NCI-H1092 (cell line): ENCODE results near the gene ZFP69B.
A peak's percentile ranks its signal among the peaks of the same experiment; 100 is the strongest.

Experiments used
- DNase-seq: peaks from one replicate; lab custom pipeline; 2025; lab: John Stamatoyannopoulos, UW

Gene ZFP69B

GRCh38 chr1:40449684-40450494 lies at the start of gene ZFP69B:
ZFP69B (plus strand) TSS chr1:40450476; CDS start chr1:40450962, 486 bp downstream.
- peak; percentile 96 for DNase-seq

DNA sequence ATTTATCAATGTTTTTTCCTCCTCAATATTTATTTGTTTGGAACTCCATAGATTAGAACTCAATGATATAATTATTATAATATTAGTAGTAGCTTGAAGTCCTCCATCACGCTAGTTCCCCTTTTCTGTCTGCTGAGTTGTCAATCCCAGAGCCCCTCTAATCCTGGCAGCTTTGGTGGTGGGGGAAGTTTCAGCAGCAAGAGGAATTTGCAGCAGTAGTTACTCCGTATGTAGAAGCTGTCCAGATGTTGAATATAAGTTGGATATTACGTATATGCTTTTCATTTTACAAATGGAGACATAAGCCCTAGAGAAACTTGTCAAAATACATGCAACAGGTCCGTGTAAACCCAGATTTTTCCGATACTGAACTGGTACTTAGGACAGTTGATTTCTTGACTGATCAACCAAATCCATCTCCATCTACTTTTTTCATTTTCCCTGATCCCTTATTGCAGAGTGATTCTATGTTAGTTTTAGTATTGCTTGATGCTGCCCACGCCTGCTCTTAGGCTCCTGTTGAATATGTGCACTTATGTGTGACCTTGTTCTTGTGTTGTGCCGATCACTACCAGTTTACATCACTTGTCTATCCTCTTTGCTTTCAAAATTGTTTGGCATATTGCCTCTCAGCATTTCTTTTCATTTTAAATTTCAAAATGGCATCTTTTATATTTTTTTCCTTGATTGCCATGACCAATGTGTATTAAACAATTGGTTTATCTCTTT lies 48.6 kb upstream of the ZFP69B start:
- DNase-seq: no peak

- DNase-seq: peak; percentile 41
These were observed 45.4 kb upstream of the ZFP69B start for GRCh38 chr1:40404670-40405462.

- no peak for DNase-seq
These were observed 44.5 kb upstream of the ZFP69B start for GRCh38 chr1:40405812-40406211.

GRCh38 chr1:40407453-40407852 lies 42.8 kb upstream of the ZFP69B start:
- no peak for DNase-seq

GRCh38 chr1:40409467-40409866 lies 40.8 kb upstream of the ZFP69B start:
- DNase-seq: no peak

DNA sequence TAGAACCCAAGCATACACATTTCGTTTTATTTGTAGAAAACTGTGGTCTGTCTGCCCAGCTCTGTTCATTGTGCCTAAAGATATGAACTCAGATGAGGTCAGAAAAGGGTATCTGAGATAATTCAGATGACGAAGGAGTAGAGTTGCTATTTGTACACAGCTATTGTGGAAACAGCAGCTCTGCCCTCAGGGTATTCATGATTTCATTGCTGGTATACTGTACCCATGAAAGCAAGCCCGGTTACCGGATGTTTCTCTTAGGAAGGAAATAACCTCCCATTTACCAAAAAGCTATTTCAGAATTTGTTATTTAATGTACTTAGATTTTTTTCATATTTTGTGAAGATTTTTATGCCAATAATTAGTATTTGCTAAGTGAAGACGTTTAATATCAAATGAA lies 39.0 kb upstream of the ZFP69B start:
- DNase-seq: no peak

- no peak for DNase-seq
These were observed 38.4 kb upstream of the ZFP69B start for GRCh38 chr1:40411843-40412242.

DNA sequence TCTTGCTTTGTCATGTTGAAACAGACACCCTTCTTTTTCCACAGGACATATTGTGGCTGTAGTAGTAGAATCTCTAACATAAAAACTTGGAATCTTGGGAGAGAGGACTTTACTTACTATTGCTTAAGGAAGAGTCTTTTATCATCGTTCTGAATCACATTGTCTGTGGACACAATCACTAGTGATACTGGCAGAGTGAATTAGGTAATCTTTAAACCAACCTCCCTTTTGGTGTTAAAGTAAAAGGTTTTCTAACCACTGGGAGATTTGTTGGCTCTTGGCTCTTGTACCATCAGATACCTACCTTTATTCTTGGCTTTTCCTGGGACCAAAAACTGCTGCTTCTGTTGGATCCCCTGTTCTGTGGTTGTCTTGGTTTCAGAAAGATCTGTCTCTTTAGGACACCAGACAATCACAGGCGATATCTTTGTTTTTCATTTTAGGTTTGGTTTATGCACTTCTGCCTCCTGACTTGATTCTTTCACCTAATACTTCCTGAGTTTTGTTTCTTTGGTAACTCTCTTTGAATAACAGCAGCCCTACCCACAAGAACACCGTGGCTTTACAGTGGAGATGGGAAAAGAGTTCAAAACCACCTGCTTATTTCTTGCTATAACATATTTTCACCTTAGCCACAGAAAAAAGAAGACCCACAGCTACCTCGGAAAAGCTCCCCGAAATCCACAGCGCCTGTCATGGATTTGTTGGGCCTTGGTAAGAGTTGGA lies 36.6 kb upstream of the ZFP69B start:
- DNase-seq: no peak

DNA sequence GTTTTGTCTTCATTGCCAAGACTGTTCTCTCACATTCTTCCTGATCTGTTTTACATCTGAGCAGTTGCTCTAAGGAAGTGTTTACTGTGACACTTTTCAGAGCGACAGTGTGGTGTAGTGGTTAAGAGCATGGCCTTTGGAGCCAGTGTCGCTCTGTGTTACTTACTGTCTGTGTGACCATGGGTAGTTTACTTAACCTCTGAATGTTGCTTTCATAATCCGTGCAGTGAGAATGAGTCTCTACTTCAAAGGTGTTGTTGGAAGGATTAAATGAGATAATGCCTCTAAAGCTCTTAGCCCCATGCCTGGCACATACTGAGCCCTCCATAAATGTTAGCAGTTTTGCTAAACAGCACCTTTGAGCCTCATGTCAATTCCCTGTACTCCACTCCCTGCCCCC lies 35.9 kb upstream of the ZFP69B start:
- no peak for DNase-seq

DNA sequence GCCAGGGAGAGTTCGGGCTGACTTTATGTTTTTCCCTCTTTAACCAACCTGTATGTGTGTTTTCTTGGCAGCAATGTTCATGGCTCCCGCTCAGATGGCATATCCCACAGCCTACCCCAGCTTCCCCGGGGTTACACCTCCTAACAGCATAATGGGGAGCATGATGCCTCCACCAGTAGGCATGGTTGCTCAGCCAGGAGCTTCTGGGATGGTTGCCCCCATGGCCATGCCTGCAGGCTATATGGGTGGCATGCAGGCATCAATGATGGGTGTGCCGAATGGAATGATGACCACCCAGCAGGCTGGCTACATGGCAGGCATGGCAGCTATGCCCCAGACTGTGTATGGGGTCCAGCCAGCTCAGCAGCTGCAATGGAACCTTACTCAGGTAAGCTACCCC lies 33.6 kb upstream of the ZFP69B start:
- no peak for DNase-seq

DNA sequence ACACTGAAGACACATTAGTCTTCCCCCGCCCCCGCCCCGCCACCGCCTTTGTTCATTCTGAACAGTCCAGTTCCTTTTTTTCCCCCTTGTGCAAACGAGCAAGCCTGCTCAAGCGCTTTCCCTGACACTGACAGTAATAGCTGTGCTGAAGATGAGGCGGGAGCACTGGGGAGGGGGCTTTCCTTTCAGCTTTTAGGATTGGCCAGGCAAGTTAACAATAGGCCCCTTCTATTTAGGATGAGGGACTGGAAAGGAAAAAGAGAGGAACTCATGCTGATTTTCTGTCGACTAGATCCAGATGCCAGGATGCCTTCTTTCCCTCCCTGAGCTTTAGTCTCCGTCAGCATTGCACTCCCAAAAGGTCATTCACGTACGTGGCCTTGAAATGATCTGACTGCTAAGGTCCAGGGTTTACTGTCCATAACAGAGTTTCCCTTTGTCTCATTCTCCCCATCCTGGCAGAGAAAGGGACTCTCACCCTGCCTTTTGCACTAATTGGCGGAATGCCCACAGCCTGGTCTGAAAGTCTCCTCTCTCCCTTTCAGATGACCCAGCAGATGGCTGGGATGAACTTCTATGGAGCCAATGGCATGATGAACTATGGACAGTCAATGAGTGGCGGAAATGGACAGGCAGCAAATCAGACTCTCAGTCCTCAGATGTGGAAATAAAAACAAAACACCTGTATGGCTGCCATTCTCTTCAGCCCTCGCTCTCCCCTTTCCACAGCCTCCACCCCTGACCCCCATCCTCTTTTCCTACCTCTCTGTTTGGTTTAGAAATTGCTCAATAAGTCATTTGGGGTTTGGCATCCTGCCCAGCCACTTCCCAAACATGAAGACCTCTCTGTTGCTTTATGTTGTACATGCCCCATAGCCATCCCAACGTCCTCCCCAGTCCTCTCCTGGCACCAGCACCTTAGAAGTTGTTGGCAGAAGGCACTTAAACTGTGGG lies 28.6 kb upstream of the ZFP69B start:
- DNase-seq: peak; percentile 56

DNA sequence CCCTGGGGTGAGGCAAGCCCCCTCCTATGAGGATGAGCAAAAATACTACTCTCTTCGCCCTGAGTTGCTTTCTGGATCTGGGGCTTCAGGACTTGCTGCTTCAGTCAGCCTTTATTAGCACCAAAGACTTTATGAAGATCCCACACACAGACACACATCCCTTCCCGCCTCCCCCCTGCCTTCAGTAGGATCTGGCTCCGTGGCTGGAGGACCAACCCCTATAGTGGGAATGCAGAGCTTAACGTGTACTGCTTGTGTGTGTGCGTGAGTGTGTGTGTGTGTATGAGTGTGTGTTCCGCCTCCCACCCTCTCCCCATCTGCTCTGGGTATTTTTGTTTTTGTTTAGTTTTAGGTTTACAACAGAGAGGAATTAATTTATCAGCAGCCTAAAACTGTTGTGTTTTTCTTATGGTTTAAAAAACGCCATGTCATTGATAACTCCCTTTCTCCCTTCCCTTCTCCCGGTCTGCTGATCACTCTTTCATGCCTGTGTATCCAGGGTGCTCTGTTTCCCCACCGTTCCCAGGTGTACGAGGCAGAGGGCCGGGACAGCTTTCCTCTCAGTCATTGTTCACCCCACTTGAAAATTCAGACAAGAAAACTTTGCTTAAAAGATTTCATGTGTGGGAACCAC lies 27.5 kb upstream of the ZFP69B start:
- DNase-seq: no peak

DNA sequence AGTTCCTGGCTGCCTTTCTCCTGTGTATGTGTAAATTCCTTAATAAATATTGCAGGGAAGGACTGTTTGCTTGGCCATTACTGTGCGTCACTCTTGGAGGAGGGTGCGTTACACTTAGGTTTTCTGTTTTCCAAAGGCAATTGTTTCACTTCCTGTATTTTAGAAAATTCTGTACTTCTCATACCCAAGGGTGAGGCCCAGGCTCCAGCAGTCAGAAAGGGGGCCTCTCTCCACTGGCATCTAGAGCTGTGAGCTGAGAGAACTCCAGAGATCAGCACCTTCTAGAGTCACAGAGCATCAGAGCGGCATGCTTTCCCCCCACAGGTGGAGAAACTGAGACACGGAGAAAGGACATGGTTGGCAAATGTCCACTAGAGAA lies 27.0 kb upstream of the ZFP69B start:
- no peak for DNase-seq

DNA sequence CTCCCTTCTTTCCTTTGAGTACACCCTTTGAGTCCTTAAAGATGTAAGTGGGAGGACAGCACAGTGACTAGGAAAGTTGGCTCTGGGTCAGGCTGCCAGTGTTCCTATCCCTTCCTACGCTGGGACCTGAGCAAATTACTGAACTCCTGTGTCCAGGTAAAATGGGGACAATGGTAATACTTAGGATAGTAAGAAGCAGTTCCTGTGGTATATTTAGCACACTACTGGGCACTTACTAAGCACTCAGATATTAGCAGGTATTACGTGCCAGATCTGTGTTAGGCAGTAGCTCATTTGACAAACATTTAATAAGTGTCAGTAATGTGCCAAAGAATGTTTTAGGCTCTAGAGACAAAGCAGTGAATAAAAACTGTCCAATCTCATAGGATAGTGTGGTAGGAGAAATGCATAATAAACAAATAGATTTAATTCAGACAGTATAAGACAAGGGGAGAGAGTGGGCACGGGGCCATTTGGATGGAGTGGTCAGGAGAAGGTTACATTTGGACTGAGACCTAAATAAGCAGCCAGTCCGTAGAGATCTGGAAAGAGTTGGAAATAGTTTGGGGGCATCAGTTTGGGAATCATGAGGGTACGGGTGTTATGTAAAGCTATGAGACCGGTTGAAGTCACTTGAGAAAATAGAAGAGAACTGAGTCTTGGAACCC lies 26.2 kb upstream of the ZFP69B start:
- DNase-seq: no peak

DNA sequence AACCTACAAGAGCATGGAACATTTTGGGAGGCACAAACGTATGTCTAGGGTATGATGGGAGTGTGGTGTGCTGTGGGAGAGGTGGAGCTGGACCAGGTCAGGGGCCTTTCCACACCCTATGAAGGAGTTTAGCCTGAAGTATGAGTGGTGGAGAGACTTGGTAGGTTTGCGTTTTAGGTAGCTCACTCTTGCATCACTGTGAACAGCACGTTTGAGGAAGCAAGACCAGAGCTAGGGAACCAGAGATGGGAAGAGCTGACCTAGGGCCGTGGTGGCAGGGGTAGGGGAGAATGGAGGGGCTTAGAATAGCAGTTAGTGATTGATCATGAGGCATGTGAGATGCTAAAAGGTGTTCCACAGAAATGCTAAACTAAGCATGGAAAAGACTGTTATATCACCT lies 25.1 kb upstream of the ZFP69B start:
- no peak for DNase-seq

DNA sequence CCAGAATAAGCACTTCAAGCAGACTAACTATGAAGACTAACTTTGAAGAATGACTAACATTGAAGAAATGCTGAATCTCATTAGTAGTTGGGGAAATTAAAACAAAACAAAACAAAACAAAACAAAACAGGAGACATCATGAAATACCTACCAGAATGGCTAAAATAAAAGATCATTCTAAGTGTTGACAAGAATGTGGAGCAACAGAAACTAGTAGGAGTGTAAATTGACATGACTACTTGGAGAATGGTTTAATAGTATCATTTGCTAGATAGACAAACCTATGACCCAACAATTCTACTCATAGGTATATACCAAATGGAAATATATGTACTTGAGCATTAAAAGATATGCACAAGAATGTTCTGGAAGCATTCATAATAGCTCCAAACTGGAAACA lies 18.9 kb upstream of the ZFP69B start:
- DNase-seq: no peak

DNA sequence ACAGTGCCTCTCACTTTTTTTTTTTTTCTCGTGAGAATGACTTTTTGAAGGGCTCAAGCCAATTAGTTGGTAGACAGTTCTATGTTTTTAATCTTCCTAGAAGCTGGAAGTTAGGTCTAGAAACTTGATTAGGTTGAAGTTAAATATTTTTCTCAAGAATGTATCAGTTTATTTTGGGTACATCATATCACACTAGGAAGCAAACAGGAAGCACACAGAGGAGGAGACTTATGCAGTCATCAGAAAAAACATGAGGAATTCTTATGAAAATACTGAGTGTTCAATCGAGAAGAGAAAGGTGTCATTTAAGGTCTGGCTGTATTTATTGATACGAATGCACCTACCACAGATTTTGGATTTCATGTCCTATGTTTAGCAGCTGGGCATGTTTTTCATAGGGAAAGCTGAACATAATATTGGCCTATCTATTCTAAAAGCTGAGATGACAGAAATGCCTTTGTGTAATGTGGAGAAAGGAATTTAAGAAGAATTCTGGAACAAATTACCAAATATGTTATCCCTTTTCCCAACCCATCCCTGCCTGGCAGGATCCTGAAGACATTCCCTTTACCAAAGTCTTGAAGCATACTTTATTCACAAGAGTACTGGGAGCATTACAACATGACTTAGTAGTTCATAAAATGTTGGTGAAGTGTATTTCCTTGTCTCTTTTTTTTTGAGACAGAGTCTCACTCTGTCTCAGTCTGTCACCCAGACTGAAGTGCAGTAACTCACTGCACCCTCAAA lies 17.5 kb upstream of the ZFP69B start:
- no peak for DNase-seq

DNA sequence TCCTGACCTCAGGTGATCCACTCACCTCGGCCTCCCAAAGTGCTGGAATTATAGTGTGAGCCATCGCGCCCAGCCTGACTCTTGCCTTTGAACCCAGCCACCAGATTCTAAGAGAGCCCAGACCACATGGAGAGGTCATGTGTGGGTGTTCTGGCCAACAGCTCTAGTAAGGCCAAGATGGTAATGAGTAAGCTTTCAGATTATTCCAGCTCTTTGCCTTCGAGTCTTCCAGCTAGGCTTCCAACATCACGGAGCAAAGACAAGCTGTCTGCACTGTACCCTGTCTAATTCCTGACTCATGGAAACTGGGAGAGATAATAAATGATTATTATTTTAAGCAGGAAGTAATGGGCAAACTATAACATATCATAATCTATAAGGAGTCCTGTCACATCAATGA lies 14.8 kb upstream of the ZFP69B start:
- no peak for DNase-seq
